ENCODE measurements around the gene TMLHE.
"Not testable (repeated sequence)": the region's sequence is repeated elsewhere in the genome, so short reads cannot be mapped to it uniquely, and the experiment has no call there.

- TF ChIP-seq ARNT (IDR thresholded peaks at IDR 0.05); SUZ12 (IDR thresholded peaks at IDR 0.05); FOXK2 (IDR thresholded peaks at IDR 0.05); ZNF384 (IDR thresholded peaks at IDR 0.05); FOXM1 (IDR thresholded peaks at IDR 0.05; ENCODE audit: borderline replicate concordance); CTBP1 (IDR thresholded peaks at IDR 0.05; ENCODE audit: borderline replicate concordance); TARDBP (IDR thresholded peaks at IDR 0.05); HDGF (IDR thresholded peaks at IDR 0.05; ENCODE audit: borderline replicate concordance); NFRKB (IDR thresholded peaks at IDR 0.05): not testable (repeated sequence)
These were observed 135.6 kb downstream of the TMLHE start for GRCh38 chrX:155477136-155477535.
